H1 (cell line): ENCODE data around the gene PRKCA. TPM values are rescaled to one million over a fixed set of nuclear protein-coding genes. Genes with fewer than 3 reads are reported as not detected.

Source experiments
- CTCF ChIA-PET: fragments of 300-600 bp; sonication (Branson Sonifier 250); formaldehyde crosslinking; loops from one replicate; lab custom pipeline; 2021; ENCODE audit not compliant: partially characterized antibody; lab: Charles Lee
- POLR2A ChIA-PET: fragments of 300-600 bp; sonication (Branson Sonifier 250); formaldehyde crosslinking; loops from one replicate; lab custom pipeline; 2021; ENCODE audit warnings: inconsistent platforms; ENCODE audit not compliant: partially characterized antibody; lab: Charles Lee
- DNase-seq, 2 experiments: peaks; one replicate each; pipeline versions ENCODE4 v3.0.0 to v3.0.0-alpha.2; 2010 to 2022; ENCODE audit warnings: low spot score in 2 of 2, low read depth in 1 of 2, mixed read lengths in 1 of 2
- FAIRE-seq: peaks from 2 replicates; lab custom pipeline; 2011; peaks lifted over from hg19 to GRCh38; lab: Jason Lieb, UNC
- H2AFZ ChIP-seq: 2 replicates; pipeline ENCODE4 v1.8.1; 2012; ENCODE audit warnings: low read length, inconsistent platforms
- H2AK5ac ChIP-seq: 2 replicates; pipeline ENCODE4 v1.6.1; 2013; ENCODE audit warnings: low read depth, low read length
- H2BK120ac ChIP-seq: replicated peaks from 2 replicates; pipeline ENCODE3; 2013; ENCODE audit warnings: low read depth, low read length, inconsistent platforms
- H2BK12ac ChIP-seq: 2 replicates; pipeline ENCODE4 v1.6.1; 2013; ENCODE audit warnings: low read depth, low read length
- H2BK15ac ChIP-seq: 2 replicates; pipeline ENCODE4 v1.6.1; 2013; ENCODE audit warnings: low read length
- H2BK20ac ChIP-seq: 2 replicates; pipeline ENCODE4 v1.6.1; 2013; ENCODE audit warnings: low read length
- H2BK5ac ChIP-seq: 2 replicates; pipeline ENCODE4 v1.6.1; 2013; ENCODE audit warnings: low read depth, low read length
- H3K14ac ChIP-seq: 2 replicates; pipeline ENCODE4 v1.6.1; 2013; ENCODE audit warnings: inconsistent platforms; ENCODE audit not compliant: insufficient read length
- H3K18ac ChIP-seq: 2 replicates; pipeline ENCODE4 v1.6.1; 2013; ENCODE audit warnings: low read length; ENCODE audit errors: extremely low read depth
- H3K23ac ChIP-seq: 2 replicates; pipeline ENCODE4 v1.6.1; 2013; ENCODE audit warnings: inconsistent platforms; ENCODE audit not compliant: insufficient read length
- H3K23me2 ChIP-seq: 2 replicates; pipeline ENCODE4 v1.6.1; 2013; ENCODE audit warnings: low read depth, low read length
- H3K27ac ChIP-seq: 2 replicates; pipeline ENCODE4 v1.6.1; 2011; ENCODE audit warnings: low read depth, low read length, inconsistent platforms
- H3K27me3 ChIP-seq, 4 experiments: replicated peaks in 1 of 4; 1 replicate in 1 of 4; 2 replicates in 3 of 4; pipeline versions ENCODE4 v1.6.1 to v1.8.1; 2011 to 2013; ENCODE audit warnings: low read length in 3 of 4, mild to moderate bottlenecking in 3 of 4, inconsistent platforms in 2 of 4, mixed read lengths in 2 of 4, moderate library complexity in 1 of 4; ENCODE audit not compliant: control insufficient read depth in 3 of 4, insufficient read depth in 3 of 4; ENCODE audit errors: extremely low read depth in 1 of 4
- H3K36me3 ChIP-seq, 4 experiments: 2 replicates each; pipeline versions ENCODE4 v1.6.1 to v1.8.1; 2011 to 2013; ENCODE audit warnings: mild to moderate bottlenecking in 4 of 4, low read length in 3 of 4, moderate library complexity in 2 of 4, control low read depth in 1 of 4, inconsistent platforms in 1 of 4; ENCODE audit not compliant: insufficient read depth in 4 of 4, control insufficient read depth in 2 of 4
- H3K4ac ChIP-seq: replicated peaks from 2 replicates; pipeline ENCODE3; 2013; ENCODE audit warnings: low read length, low read depth, mixed read lengths, inconsistent platforms; ENCODE audit not compliant: insufficient read length
- H3K4me1 ChIP-seq, 4 experiments: replicated peaks in 1 of 4; 1 replicate in 1 of 4; 2 replicates in 3 of 4; pipeline versions ENCODE4 v1.6.1 to v1.8.1; 2011 to 2013; ENCODE audit warnings: low read length in 3 of 4, inconsistent platforms in 2 of 4, mixed read lengths in 1 of 4; ENCODE audit not compliant: insufficient read depth in 4 of 4, control insufficient read depth in 3 of 4
- H3K4me2 ChIP-seq, 2 experiments: 2 replicates each; pipeline versions ENCODE4 v1.6.1 to v1.8.1; 2011 to 2013; ENCODE audit warnings: low read depth in 2 of 2, low read length in 2 of 2, control low read depth in 1 of 2, inconsistent platforms in 1 of 2, mild to moderate bottlenecking in 1 of 2; ENCODE audit not compliant: insufficient read depth in 1 of 2
- H3K4me3 ChIP-seq, 4 experiments: fragments of 200-600, 300-600 bp in 1 of 4; sonication (generic), shearing (Covaris generic), sonication (Bioruptor Twin) in 1 of 4; 2 replicates each; pipeline versions ENCODE4 v1.5.1 to v1.8.1; 2011 to 2016; ENCODE audit warnings: low read length in 4 of 4, low read depth in 3 of 4, control low read depth in 2 of 4, inconsistent platforms in 2 of 4, mild to moderate bottlenecking in 2 of 4, mixed read lengths in 1 of 4, moderate library complexity in 1 of 4; ENCODE audit not compliant: insufficient read depth in 2 of 4; ENCODE audit errors: extremely low read depth in 1 of 4
- H3K56ac ChIP-seq: replicated peaks from 2 replicates; pipeline ENCODE3; 2013; ENCODE audit warnings: low read depth, mild to moderate bottlenecking, mixed read lengths, low read length, inconsistent platforms; ENCODE audit not compliant: insufficient read length
- H3K79me1 ChIP-seq: 2 replicates; pipeline ENCODE4 v1.6.1; 2013; ENCODE audit warnings: low read depth, low read length, control low read depth
- H3K79me2 ChIP-seq, 2 experiments: 2 replicates each; pipeline versions ENCODE4 v1.6.1 to v1.8.1; 2012 to 2013; ENCODE audit warnings: low read length in 2 of 2, mild to moderate bottlenecking in 2 of 2, inconsistent platforms in 1 of 2; ENCODE audit not compliant: insufficient read depth in 2 of 2, control insufficient read depth in 1 of 2
- H3K9ac ChIP-seq, 4 experiments: replicated peaks in 1 of 4; 1 replicate in 1 of 4; 2 replicates in 3 of 4; pipeline versions ENCODE4 v1.6.1 to v1.8.1; 2011 to 2013; ENCODE audit warnings: low read depth in 3 of 4, low read length in 3 of 4, control low read depth in 2 of 4, mild to moderate bottlenecking in 2 of 4, moderate library complexity in 2 of 4, inconsistent platforms in 1 of 4; ENCODE audit errors: extremely low read depth in 1 of 4
- H3K9me3 ChIP-seq, 2 experiments: 2 replicates each; pipeline versions ENCODE4 v1.6.1 to v1.8.1; 2012 to 2013; ENCODE audit warnings: mild to moderate bottlenecking in 2 of 2, moderate library complexity in 2 of 2, control low read depth in 1 of 2, inconsistent platforms in 1 of 2, low read depth in 1 of 2, low read length in 1 of 2, mixed read lengths in 1 of 2; ENCODE audit not compliant: insufficient read depth in 2 of 2
- H4K20me1 ChIP-seq, 2 experiments: replicated peaks in 1 of 2; 2 replicates each; pipeline versions ENCODE3 to v1.8.1; 2011 to 2013; ENCODE audit warnings: inconsistent platforms in 2 of 2, low read length in 2 of 2, mild to moderate bottlenecking in 1 of 2; ENCODE audit not compliant: insufficient read depth in 2 of 2, control insufficient read depth in 1 of 2
- H4K5ac ChIP-seq: 2 replicates; pipeline ENCODE4 v1.6.1; 2013; ENCODE audit warnings: low read length, low read depth, mixed read lengths, inconsistent platforms; ENCODE audit not compliant: insufficient read length
- H4K8ac ChIP-seq: 2 replicates; pipeline ENCODE4 v1.8.0; 2013; ENCODE audit warnings: mild to moderate bottlenecking, moderate library complexity, low read length, inconsistent platforms; ENCODE audit not compliant: insufficient read depth; ENCODE audit errors: extremely low read depth
- H4K91ac ChIP-seq: replicated peaks from 2 replicates; pipeline ENCODE3; 2013; ENCODE audit warnings: low read length, mixed read lengths, inconsistent platforms; ENCODE audit not compliant: insufficient read length
- CBX8 ChIP-seq: fragments of 300-800, 300-1000 bp; sonication (generic); IDR thresholded peaks from 2 replicates; pipeline ENCODE4 v1.7.1; 2016; ENCODE audit warnings: low read depth, low read length, borderline replicate concordance
- CTBP2 ChIP-seq: IDR thresholded peaks from 2 replicates; pipeline ENCODE4 v1.7.0; 2011; ENCODE audit warnings: borderline replicate concordance, mild to moderate bottlenecking, moderate library complexity, mixed read lengths, low read length; ENCODE audit not compliant: insufficient read depth, insufficient read length
- KDM4A ChIP-seq: IDR thresholded peaks from one replicate; pipeline ENCODE4 v1.7.1; 2012; ENCODE audit warnings: low read depth, mild to moderate bottlenecking, moderate library complexity, low read length, inconsistent platforms; ENCODE audit not compliant: severe bottlenecking
- NRF1 ChIP-seq: IDR thresholded peaks from 2 replicates; pipeline ENCODE4 v1.6.1; 2011; ENCODE audit warnings: mild to moderate bottlenecking, low read depth, low read length, improper control_type of control experiment
- SAP30 ChIP-seq: fragments of 300-600 bp; sonication (generic); IDR thresholded peaks from 2 replicates; pipeline ENCODE4 v1.7.1; 2012; ENCODE audit warnings: low read length, moderate library complexity, mild to moderate bottlenecking, inconsistent platforms; ENCODE audit not compliant: insufficient read depth, insufficient replicate concordance
- SP2 ChIP-seq: IDR thresholded peaks from 2 replicates; pipeline ENCODE4 v1.6.1; 2012; ENCODE audit warnings: mild to moderate bottlenecking, low read length, inconsistent platforms
- WGBS, 2 experiments: shearing (Covaris generic) in 1 of 2; methylation state at CpG; one replicate each; pipeline versions ENCODE4 v1.1.6 to v1.1.7; 2013 to 2015; ENCODE audit warnings: low lambda C conversion rate in 2 of 2, mixed read lengths in 2 of 2, inconsistent platforms in 1 of 2, low coverage in 1 of 2, missing lambda C conversion rate in 1 of 2; ENCODE audit not compliant: insufficient replicate concordance in 2 of 2, insufficient coverage in 1 of 2, insufficient read length in 1 of 2; ENCODE audit errors: extremely low coverage in 1 of 2, missing lambda C conversion rate in 1 of 2; 5-methylcytosine and 5-hydroxymethylcytosine counted together
- polyA plus RNA-seq, 7 experiments: library from polyadenylated mRNA; depleted of rRNA in 3 of 7; stranded (reverse) in 5 of 7; unstranded in 2 of 7; fragments of >200 nt in 5 of 7; fragments of 200-250 nt in 2 of 7; gene quantifications; 1 replicate in 5 of 7; 2 replicates in 1 of 7; 4 replicates in 1 of 7; pipeline versions ENCODE4 v1.2.1 to v1.2.3, GENCODE V29; 2011 to 2013; ENCODE audit warnings: missing spikeins in 2 of 7, mixed read lengths in 2 of 7
- total RNA-seq: library from RNA; stranded (reverse); fragmentation: NEBNext Ultra II Directional; extraction: Animal tissue kit (Norgen Biotek cat#: 25700); gene quantifications from 2 replicates; pipeline ENCODE4 v1.2.1, GENCODE V29; 2021

PRKCA gene
- total and polyA plus RNA-seq, 2 of the 8 experiments (the other 6 are each of a cell fraction or from before 2014, with no cell fraction given), result 5.8 to 17.8 TPM

- Histone ChIP-seq H3K4me3 (no peak overlapping the region), H3K14ac (no peak overlapping the region), H2BK12ac (no peak overlapping the region), H3K9ac (no peak overlapping the region), H3K23ac (no peak overlapping the region), H4K20me1 (no peaks in the 10 kb centered on the region), H3K79me1 (no peaks in the 10 kb centered on the region; the same call in 1 of the 2 replicates), H4K5ac (no peak overlapping the region), H3K23me2 (no peaks in the 10 kb centered on the region), H3K18ac (no peak overlapping the region), H3K4me2 (no peak overlapping the region), H2BK120ac (no peak overlapping the region), H3K79me2 (peaks cover 0 to 7% of the 10 kb centered on the region in 2 experiments; a peak in 2 of 4 replicates), H2BK20ac (no peak overlapping the region), H3K36me3 (no peaks in the 10 kb centered on the region), H4K91ac (no peak overlapping the region), H2AFZ (no peak overlapping the region), H3K56ac (no peak overlapping the region), H2AK5ac (no peak overlapping the region), H3K4ac (no peak overlapping the region), H3K27me3 (no peaks in the 10 kb centered on the region), H2BK15ac (no peak overlapping the region), H3K4me1 (no peaks in the 10 kb centered on the region; a peak in 1 of 7 replicates), H4K8ac (no peak overlapping the region), H3K9me3 (no peaks in the 10 kb centered on the region), H2BK5ac (no peak overlapping the region), H3K27ac (no peak overlapping the region)
- TF ChIP-seq KDM4A, result no peak
- TF ChIP-seq SP2, result no peak
- no peak for TF ChIP-seq SAP30
- no peak for TF ChIP-seq NRF1
- no peak for TF ChIP-seq CTBP2
- no peak for TF ChIP-seq CBX8
- 98% methylated on average over 8 of the region's 8 CpGs; no CpG with 5 or more reads in 1 of the 2 experiments for WGBS, 2 experiments
- DNase-seq (no peak), FAIRE-seq (no peak)
- CTCF ChIA-PET, result no interaction called here
- POLR2A ChIA-PET, result no interaction called here
Measured at GRCh38 chr17:66398617-66399016, 96.2 kb downstream of the PRKCA start.
